GM21717 (cell line): Measurements from ENCODE around the gene LRRC4C.

ENCODE experiments used
- ATAC-seq: cut with Tn5 transposase; IDR thresholded peaks from one replicate; pipeline ENCODE4 v1.9.1; 2021; ENCODE audit warnings: mild to moderate bottlenecking, moderate library complexity; ENCODE audit not compliant: unreplicated experiment

LRRC4C gene

GRCh38 chr11:40393511-40393910 is 1065.9 kb downstream of the LRRC4C start:
- ATAC-seq, result no peak

DNA sequence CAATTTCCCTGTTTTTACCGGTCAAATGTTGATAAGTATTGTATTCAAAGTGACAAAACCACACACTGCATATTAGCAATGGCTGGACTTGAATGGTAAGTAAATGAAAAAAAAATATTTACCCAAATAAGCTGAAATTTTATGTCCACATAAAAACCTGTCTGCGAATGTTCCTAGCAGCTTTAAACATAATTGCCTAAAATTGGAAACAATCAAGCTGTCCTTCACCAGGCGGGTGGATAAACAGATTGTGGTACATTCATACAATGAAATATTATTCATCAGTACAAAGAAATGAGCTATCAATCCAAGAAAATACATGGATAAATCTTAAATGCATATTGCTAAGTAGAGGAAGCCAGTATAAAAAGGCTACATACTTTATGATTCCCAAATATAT is 1067.8 kb downstream of the LRRC4C start:
- ATAC-seq, result no peak

GRCh38 chr11:40388097-40388818 is 1071.2 kb downstream of the LRRC4C start:
- ATAC-seq, result no peak

- no peak for ATAC-seq
These were observed 1072.0 kb downstream of the LRRC4C start for GRCh38 chr11:40387240-40387980.

GRCh38 chr11:40384991-40385390 is 1074.5 kb downstream of the LRRC4C start:
- ATAC-seq, result no peak

- no peak for ATAC-seq
These were observed 1078.0 kb downstream of the LRRC4C start for GRCh38 chr11:40381481-40381880.

GRCh38 chr11:40380835-40381234 is 1078.6 kb downstream of the LRRC4C start:
- no peak for ATAC-seq

DNA sequence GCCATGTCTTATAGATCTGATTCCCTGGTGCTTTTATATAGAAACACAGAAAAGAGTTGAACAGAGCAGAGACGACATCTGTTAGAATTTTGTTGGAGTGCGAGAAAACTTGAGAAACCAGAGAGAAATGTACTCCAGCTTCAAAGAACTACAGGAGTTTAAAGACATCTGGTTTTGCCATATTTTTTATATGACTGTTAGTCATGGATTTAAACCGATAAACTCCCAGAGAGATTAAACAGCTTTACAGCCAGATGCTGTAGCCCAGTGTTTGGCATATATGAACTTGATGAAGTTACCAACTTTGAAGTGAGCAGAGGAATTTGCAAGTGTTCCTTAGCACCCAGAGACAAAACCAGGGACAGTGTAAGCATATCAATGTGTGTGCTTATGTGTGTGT is 1083.1 kb downstream of the LRRC4C start:
- no peak for ATAC-seq

DNA sequence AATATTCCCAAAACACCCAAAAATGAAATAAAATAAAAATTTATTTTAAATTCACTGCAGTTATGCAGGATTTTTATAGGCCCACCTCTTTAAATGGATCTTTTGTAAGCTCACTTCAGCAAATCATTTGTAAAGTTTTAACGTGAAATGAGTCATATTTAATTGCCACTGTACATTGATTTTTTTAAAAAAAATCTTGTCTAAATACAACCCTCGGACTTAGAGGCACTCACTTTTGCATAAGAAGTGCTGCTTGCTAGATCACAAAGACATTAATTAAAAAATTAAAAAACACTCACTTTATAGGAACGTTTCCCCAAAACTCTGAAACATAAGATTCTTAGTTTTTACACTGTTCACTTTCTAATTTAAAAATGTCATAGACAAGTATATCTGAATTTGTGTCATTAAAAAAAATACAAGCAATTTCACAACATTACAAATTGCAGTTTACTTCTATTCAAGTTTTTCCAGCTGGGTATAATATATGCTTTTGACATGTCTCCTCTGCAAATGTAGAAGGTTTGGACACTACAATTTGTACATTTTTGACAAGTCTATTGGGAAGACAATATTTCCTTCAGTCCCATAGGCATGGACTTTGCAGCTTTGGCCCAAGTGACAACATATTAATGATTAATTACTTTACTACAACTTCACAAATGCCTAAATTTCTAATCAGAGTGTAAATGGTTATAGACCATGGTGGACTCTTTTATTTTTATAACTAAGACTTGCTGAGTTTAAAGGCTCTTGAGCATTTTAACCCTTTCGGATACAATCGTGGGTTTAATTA is 1088.4 kb downstream of the LRRC4C start:
- no peak for ATAC-seq

DNA sequence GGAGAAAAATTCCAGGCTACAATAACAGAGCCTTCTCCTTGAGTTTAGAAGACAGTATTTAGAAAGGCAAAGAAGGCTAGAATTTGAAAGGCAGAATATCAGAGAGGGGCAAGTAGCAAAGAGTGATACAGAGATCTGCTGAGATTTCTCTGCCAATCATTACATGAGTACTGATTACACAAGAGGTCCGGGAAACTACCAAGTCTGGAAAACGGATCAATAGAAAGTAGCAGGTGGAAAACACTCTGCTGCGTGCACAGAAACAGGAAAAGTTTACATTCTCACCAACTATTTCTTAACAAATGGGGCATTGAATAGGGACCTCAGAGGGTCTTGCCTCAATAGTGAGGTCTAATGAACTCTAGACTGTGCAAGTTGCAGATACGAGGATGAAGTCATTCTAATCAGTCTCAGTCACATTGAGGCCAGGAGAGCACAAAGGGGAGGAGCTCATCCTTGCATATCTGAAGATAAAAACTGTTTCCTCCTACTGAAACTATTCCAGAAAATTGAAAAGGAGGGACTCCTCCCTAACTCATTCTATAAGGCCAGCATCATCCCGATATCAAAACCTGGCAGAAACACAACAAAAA is 1099.2 kb downstream of the LRRC4C start:
- ATAC-seq, result no peak

GRCh38 chr11:40354121-40354520 is 1105.3 kb downstream of the LRRC4C start:
- no peak for ATAC-seq

GRCh38 chr11:40340911-40341310 is 1118.5 kb downstream of the LRRC4C start:
- no peak for ATAC-seq

- ATAC-seq, result no peak
These were observed 1120.7 kb downstream of the LRRC4C start for GRCh38 chr11:40338739-40339138.

DNA sequence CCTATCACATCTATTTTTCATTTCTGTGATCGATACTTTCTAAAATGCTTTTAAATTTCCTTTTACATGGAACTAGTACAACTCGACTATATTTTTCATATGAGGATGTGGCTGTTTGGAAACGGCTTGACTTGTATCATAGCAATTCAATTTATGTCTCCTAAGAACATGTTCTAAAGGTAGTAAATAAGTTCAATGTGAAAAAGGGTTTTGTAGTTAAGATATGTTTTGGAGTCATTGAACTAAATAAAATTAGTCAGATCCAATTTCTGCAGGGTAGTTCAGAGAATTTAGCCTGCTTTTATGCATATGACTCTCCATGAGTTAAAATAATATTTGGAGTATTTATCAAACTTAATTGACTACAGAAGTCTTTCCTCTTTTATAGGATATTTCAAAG is 1121.4 kb downstream of the LRRC4C start:
- ATAC-seq, result no peak

DNA sequence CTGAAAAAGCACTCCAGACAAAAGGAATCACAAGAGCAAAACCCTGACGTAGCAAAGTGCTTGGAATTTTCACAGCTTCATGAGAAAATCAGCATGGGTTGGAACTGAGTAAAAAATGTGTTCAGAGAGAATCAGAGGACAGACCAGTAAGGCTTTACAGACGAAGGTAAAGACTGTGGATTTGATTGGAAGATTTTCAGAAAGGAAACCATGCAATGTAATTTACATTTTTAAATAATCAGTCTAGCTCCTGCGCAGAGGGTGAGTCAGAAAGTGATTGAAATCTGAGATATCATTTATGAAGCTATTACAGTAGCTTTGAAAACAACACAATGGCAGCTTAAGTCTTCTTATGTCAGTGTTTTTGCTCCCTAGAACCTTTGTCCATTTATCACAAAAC is 1122.3 kb downstream of the LRRC4C start:
- ATAC-seq, result no peak

GRCh38 chr11:40328890-40329614 is 1130.4 kb downstream of the LRRC4C start:
- no peak for ATAC-seq

DNA sequence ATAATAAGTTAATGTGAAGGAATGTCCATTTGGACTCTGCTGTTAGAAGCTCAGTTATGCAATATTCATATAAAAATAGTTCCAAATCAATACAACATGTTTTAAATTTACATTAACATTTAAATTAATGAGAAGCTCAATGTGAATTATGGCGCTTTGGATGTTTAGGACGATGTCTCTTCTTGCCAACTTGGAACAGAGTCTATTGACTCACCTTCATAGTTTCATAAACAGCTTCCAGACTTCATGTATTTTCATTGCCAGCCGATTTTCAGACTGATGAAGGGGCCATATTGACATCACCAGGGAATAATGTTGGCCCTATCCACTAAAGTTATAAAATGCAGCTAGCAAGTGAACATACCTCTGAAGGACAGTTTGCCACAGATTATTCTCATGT is 1136.2 kb downstream of the LRRC4C start:
- no peak for ATAC-seq

DNA sequence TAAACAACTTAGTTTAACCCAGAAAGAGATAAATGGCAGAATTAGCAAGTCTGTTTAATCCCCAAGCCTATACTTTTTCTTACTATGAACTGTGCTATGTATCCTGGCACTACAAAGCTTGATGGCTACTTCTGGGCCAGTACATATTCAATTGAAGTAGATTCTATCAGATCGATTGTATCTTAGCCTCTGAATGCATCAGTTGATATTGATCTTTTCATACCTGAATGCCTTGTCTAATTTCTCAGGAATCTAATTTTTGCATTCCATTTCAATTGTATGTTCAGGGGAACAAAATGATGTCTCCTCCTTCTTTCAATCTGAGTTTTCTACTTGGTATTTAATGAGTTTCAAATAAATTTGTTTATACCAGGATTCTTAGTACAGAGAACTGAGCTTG is 1137.9 kb downstream of the LRRC4C start:
- ATAC-seq, result no peak

DNA sequence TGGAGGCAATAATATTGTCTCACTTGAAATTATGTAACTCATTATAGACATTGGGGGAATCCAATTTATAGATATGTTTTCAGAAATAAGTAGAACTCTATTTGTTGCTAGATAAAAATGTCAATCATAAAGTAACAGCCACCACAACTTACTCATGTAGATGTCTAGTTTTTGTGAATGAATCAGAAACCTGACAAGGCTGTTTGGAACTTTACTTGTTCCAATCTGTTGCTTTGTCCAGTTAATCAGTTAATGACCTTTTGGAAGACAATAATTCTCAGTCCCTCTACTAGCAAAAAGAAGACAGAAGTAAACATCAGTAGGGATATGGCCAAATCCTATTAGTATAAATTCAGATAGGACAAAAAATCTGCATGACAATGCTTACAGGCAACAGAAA is 1143.3 kb downstream of the LRRC4C start:
- ATAC-seq, result no peak

GRCh38 chr11:40315122-40315521 is 1144.3 kb downstream of the LRRC4C start:
- no peak for ATAC-seq

- no peak for ATAC-seq
These were observed 1145.1 kb downstream of the LRRC4C start for GRCh38 chr11:40314327-40314726.
